ENCODE data around the gene NECTIN4. TPM values are rescaled to one million over a fixed set of nuclear protein-coding genes. Genes with fewer than 3 reads are reported as not detected.

The NECTIN4 gene
- total RNA-seq, 1 donor from 2014 or later, result not detected

DNA sequence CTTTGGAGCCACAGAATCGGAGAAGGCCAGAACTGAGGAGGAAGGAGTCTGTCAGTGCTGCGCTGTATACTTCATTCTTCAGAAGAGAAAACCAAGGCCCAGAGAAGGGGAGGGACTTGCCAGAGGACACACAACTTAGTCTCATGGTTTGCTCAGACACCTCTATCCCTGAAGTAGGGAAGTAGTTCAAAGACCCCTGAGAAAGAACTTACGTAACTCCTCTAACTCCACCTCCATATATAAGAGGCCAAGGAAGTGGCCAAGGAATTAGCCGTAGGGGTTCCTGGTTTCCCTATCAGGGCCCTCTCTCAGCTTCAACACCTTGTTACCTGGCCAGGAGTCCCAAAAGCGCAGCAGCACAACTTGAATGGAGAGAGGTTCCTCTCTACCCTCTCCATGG, 580 bp upstream of the NECTIN4 start:
- H3K27me3 Mint-ChIP-seq (ENCODE audit: insufficient read depth, low read depth), result peaks cover 2% of the 10 kb centered on the region
- H3K36me3 Mint-ChIP-seq, result no peaks in the 10 kb centered on the region
- H3K4me3 ChIP-seq, result no peak overlapping the region
- no peak overlapping the region for H3K9ac ChIP-seq
- no peaks in the 10 kb centered on the region for H3K9me3 Mint-ChIP-seq
- DNase-seq (ENCODE audit: low spot score), result no peak
- peaks cover 11% of the 10 kb centered on the region for H3K4me1 Mint-ChIP-seq
- no peaks in the 10 kb centered on the region for H4K20me1 ChIP-seq (ENCODE audit: low read depth)
- H3K4me2 ChIP-seq, result no peak overlapping the region
- no peak overlapping the region for H2AFZ ChIP-seq (replicated peaks)
- H3K4me3 Mint-ChIP-seq, result no peak overlapping the region
- H3K27ac Mint-ChIP-seq, result no peak overlapping the region
- no peaks in the 10 kb centered on the region for H3K36me3 ChIP-seq
- H3K4me1 ChIP-seq, result peaks cover 11% of the 10 kb centered on the region
- TF ChIP-seq EZH2 (IDR thresholded peaks at IDR 0.05) (no peak), EZH2phosphoT487 (IDR thresholded peaks at IDR 0.05) (no peak)
- TF ChIP-seq, protein P1, sequence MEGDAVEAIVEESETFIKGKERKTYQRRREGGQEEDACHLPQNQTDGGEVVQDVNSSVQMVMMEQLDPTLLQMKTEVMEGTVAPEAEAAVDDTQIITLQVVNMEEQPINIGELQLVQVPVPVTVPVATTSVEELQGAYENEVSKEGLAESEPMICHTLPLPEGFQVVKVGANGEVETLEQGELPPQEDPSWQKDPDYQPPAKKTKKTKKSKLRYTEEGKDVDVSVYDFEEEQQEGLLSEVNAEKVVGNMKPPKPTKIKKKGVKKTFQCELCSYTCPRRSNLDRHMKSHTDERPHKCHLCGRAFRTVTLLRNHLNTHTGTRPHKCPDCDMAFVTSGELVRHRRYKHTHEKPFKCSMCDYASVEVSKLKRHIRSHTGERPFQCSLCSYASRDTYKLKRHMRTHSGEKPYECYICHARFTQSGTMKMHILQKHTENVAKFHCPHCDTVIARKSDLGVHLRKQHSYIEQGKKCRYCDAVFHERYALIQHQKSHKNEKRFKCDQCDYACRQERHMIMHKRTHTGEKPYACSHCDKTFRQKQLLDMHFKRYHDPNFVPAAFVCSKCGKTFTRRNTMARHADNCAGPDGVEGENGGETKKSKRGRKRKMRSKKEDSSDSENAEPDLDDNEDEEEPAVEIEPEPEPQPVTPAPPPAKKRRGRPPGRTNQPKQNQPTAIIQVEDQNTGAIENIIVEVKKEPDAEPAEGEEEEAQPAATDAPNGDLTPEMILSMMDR (IDR thresholded peaks at IDR 0.05), result no peak
- no peak overlapping the region for H3K27ac ChIP-seq
- H3K9me3 ChIP-seq (ENCODE audit: low read depth), result no peaks in the 10 kb centered on the region
- no peaks in the 10 kb centered on the region for H3K79me2 ChIP-seq (ENCODE audit: low read depth)
- H3K27me3 ChIP-seq, result no peaks in the 10 kb centered on the region
- H3F3A ChIP-seq (ENCODE audit: low read depth), result no peaks in the 10 kb centered on the region

DNA sequence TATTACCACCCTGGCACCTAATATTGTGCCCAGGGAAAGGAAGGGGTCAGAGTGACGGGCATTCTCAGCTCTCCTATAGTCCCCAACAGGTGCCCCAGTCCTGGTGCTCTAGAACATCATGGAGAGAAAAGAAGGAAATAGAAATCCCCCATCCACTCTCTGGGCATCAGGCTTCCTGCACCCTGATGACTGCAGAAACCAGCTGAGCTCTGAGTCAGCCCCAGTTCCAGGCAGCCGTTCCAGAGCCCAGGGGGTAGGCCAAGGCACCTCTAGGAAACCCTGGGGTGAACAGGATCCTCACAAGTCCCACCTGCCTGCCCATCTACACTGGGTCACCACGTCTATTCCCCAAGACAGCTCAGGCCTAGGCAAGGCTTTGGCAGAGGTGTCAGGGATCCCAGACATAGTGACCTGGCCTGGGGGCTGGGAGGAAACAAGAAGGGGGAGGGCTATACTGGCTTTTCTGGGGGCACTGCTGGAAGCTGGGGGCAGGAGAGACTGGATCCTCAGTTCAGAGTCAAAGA, 709 bp downstream of the NECTIN4 start:
- Mint-ChIP-seq H3K9me3 (no peaks in the 10 kb centered on the region), H3K4me3 (no peak overlapping the region), H3K36me3 (no peaks in the 10 kb centered on the region), H3K27ac (peak overlapping the region; percentile 3), H3K4me1 (peaks cover 19% of the 10 kb centered on the region), H3K27me3 (ENCODE audit: insufficient read depth, low read depth) (peaks cover 6% of the 10 kb centered on the region)
- Histone ChIP-seq H3K9ac (no peak overlapping the region), H2AFZ (replicated peaks) (no peak overlapping the region), H3K27me3 (no peaks in the 10 kb centered on the region), H3K9me3 (ENCODE audit: low read depth) (no peaks in the 10 kb centered on the region), H3K4me3 (no peak overlapping the region), H4K20me1 (ENCODE audit: low read depth) (no peaks in the 10 kb centered on the region), H3K4me1 (peaks cover 11% of the 10 kb centered on the region), H3F3A (ENCODE audit: low read depth) (no peaks in the 10 kb centered on the region), H3K79me2 (ENCODE audit: low read depth) (no peaks in the 10 kb centered on the region), H3K4me2 (no peak overlapping the region), H3K27ac (no peak overlapping the region), H3K36me3 (no peaks in the 10 kb centered on the region)
- TF ChIP-seq EZH2 (IDR thresholded peaks at IDR 0.05) (no peak), EZH2phosphoT487 (IDR thresholded peaks at IDR 0.05) (no peak)
- TF ChIP-seq, protein P1 (IDR thresholded peaks at IDR 0.05), result no peak
- no peak for DNase-seq (ENCODE audit: low spot score)

DNA sequence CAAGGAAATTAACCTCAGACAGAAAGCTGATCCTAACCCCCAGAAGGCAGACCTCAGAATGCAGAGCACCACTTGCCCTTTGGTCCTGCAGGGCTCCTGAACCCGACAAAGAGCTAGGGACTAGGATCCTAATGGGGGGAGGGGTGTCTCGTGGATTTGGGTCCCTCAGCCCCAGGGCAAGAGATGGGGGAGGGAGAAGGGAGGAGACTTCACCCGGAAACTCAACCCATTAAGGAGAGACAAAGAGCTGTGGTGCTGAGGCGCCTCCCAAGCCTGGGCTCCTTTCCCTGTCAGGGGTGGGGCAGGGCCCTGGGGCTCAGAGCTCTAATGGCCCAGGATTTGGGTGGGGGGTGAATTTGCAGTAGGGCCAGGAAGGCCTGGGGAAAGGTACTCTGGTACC, 2.9 kb downstream of the NECTIN4 start:
- Mint-ChIP-seq H3K4me3 (no peak overlapping the region), H3K36me3 (no peaks in the 10 kb centered on the region), H3K27ac (peak overlapping the region; percentile 19), H3K27me3 (ENCODE audit: insufficient read depth, low read depth) (peaks cover 6% of the 10 kb centered on the region), H3K9me3 (no peaks in the 10 kb centered on the region), H3K4me1 (peaks cover 19% of the 10 kb centered on the region)
- no peaks in the 10 kb centered on the region for H3K9me3 ChIP-seq (ENCODE audit: low read depth)
- TF ChIP-seq, protein P1 (IDR thresholded peaks at IDR 0.05), result no peak
- TF ChIP-seq EZH2phosphoT487 (IDR thresholded peaks at IDR 0.05) (no peak), EZH2 (IDR thresholded peaks at IDR 0.05) (no peak)
- no peak overlapping the region for H2AFZ ChIP-seq (replicated peaks)
- H3K36me3 ChIP-seq, result no peaks in the 10 kb centered on the region
- H3K4me1 ChIP-seq, result peaks cover 11% of the 10 kb centered on the region
- DNase-seq (ENCODE audit: low spot score), result no peak
- H3K79me2 ChIP-seq (ENCODE audit: low read depth), result no peaks in the 10 kb centered on the region
- no peak overlapping the region for H3K4me3 ChIP-seq
- H3K9ac ChIP-seq, result no peak overlapping the region
- no peak overlapping the region for H3K27ac ChIP-seq
- H3F3A ChIP-seq (ENCODE audit: low read depth), result no peaks in the 10 kb centered on the region
- no peaks in the 10 kb centered on the region for H3K27me3 ChIP-seq
- no peak overlapping the region for H3K4me2 ChIP-seq
- no peaks in the 10 kb centered on the region for H4K20me1 ChIP-seq (ENCODE audit: low read depth)

Data from neural progenitor cell (in vitro differentiated cells).